Measurements from ENCODE around the gene NUDT13.

The NUDT13 gene

DNA sequence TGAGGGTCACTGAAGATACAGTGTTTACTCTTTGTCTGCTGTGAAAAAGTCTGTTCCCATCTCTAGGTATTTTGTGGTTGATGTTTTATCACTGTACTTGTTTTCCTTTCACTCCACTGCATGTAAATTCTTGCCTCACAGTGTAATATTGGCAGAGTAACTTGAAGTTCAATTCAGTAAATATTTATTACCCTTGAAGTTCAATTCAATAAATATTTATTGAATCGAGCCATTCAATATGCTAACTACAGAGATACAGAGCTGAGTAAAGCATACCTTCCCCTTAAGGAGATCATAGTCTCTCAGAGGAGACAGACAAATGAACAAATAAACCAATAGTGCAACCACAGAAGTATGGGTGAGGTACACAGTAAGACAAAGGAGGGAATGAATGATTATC lies 9.2 kb downstream of the NUDT13 start:
- no peak for DNase-seq (ENCODE audit: extremely low read depth, low read depth)
- no peak overlapping the region for H3K4me3 ChIP-seq (replicated peaks; ENCODE audit: low read depth, low read length)
- TF ChIP-seq, protein P1, sequence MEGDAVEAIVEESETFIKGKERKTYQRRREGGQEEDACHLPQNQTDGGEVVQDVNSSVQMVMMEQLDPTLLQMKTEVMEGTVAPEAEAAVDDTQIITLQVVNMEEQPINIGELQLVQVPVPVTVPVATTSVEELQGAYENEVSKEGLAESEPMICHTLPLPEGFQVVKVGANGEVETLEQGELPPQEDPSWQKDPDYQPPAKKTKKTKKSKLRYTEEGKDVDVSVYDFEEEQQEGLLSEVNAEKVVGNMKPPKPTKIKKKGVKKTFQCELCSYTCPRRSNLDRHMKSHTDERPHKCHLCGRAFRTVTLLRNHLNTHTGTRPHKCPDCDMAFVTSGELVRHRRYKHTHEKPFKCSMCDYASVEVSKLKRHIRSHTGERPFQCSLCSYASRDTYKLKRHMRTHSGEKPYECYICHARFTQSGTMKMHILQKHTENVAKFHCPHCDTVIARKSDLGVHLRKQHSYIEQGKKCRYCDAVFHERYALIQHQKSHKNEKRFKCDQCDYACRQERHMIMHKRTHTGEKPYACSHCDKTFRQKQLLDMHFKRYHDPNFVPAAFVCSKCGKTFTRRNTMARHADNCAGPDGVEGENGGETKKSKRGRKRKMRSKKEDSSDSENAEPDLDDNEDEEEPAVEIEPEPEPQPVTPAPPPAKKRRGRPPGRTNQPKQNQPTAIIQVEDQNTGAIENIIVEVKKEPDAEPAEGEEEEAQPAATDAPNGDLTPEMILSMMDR (IDR thresholded peaks at IDR 0.05; ENCODE audit: low read depth, low read length, missing control alignments) = no peak

DNA sequence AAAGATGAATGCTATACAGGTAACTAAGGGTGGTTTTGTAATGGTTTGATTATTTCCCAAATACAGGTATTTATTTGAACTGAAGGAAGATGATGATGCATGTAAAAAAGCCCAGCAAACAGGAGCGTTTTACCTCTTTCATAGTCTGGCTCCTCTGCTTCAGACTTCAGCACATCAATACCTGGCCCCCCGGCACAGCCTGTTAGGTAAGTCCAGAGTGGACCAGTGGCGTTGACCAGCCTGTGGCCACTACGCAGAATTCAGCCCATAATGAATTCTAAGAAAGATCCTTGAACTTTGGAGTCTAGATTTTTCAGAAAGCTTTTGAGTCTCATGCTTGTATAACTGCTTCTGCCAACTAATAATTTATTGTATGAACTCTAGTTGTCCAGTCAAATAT lies 9.7 kb downstream of the NUDT13 start:
- H3K4me3 ChIP-seq (replicated peaks; ENCODE audit: low read depth, low read length) = no peak overlapping the region
- DNase-seq (ENCODE audit: extremely low read depth, low read depth) = no peak
- TF ChIP-seq, protein P1 (IDR thresholded peaks at IDR 0.05; ENCODE audit: low read depth, low read length, missing control alignments) = no peak

DNA sequence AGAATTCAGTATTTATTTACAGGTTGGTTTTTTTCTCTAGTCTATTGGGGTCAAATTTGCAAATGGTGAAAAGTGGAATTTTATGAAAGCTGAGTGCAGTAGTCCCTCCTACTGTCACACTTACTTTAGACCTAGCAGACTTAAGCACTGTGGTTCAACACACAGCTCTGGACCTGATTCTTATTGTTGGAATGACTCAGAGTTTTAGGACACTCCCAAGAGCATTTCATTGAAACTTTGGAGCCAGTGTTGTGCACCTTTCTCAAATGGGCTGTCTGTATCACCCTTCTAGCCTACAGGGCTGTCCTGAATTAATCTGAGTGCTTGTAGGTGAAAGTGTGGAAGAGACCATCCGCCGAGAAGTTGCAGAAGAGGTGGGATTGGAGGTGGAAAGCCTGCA lies 16.1 kb downstream of the NUDT13 start:
- TF ChIP-seq, protein P1 (IDR thresholded peaks at IDR 0.05; ENCODE audit: low read depth, low read length, missing control alignments) = no peak
- DNase-seq (ENCODE audit: extremely low read depth, low read depth) = no peak
- no peak overlapping the region for H3K4me3 ChIP-seq (replicated peaks; ENCODE audit: low read depth, low read length)

DNA sequence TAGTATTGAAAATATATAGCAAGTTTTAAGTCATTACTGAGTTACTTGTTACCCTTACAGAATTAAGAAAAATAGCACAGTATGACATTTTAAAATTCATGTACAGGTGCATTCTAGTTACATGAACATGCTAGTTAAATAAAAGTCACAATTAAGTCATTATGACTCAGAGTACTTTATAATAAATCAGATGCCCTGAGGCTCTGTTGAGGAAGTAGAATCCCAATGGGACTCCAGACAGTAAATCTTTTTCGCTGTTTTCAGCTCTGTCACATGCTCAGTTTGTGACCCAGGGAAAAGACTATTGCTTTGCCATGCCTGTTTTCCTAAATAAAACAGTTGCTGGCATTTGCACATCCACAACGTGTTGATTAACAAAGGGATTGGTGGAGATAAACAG lies 21.0 kb downstream of the NUDT13 start:
- no peak overlapping the region for H3K4me3 ChIP-seq (replicated peaks; ENCODE audit: low read depth, low read length)
- DNase-seq (ENCODE audit: extremely low read depth, low read depth) = no peak
- TF ChIP-seq, protein P1 (IDR thresholded peaks at IDR 0.05; ENCODE audit: low read depth, low read length, missing control alignments) = no peak

DNA sequence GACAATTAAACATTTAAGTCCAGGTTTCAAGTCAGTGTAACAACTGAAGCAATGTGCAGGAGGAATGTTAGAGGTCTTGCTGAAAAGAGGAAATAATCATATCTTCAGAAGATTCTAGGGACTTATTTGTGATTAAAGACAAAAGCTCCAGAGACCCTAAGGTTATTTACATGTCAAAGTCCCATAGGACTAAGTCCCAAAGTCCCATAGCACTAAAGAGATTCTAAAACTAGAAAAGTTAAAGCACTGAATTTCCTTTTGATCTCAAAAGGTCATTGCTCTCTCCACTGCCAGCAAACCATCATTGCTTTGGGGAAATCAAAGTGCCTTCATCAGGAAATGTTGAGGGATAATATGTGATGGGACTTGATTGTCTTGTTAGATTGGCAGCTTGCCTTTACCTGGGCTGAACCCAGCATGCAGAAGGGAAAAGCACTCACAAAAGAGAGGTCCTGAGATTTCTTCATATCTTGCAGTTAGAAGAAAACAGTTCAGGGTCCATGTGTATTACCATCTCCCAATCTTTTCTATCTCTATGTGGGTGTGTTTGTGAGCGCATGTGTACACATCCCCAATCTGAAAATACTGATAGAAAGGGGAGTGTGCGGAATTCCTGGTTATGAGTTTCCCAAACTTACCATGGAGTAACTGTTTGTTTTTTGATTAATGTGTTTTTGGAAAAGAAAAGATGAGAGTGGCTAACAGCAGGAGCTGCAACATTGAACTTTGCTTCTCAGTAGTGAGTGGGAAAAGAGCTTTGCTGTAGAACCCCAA lies 21.8 kb downstream of the NUDT13 start:
- DNase-seq (ENCODE audit: extremely low read depth, low read depth) = no peak
- H3K4me3 ChIP-seq (replicated peaks; ENCODE audit: low read depth, low read length) = no peak overlapping the region
- TF ChIP-seq, protein P1 (IDR thresholded peaks at IDR 0.05; ENCODE audit: low read depth, low read length, missing control alignments) = no peak

DNA sequence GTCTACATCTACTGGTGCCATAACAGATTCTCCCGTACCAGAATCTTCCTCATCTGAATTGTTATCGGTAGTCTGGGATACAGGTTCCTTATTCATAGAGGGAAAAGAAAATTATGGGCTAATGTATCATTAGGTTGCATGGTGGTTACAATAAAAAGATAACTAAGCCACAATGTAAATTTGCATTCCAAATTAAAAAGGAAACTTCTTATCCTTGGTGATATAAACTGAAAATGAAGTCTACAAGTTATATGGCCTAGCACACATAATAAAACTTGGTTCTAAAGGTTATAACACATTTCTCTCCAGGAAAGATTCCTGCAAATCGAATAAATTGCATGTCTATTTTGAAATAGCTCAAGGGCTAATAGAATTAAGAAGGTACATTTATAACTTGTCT lies 24.5 kb downstream of the NUDT13 start:
- no peak overlapping the region for H3K4me3 ChIP-seq (replicated peaks; ENCODE audit: low read depth, low read length)
- no peak for DNase-seq (ENCODE audit: extremely low read depth, low read depth)
- TF ChIP-seq, protein P1 (IDR thresholded peaks at IDR 0.05; ENCODE audit: low read depth, low read length, missing control alignments) = no peak

DNA sequence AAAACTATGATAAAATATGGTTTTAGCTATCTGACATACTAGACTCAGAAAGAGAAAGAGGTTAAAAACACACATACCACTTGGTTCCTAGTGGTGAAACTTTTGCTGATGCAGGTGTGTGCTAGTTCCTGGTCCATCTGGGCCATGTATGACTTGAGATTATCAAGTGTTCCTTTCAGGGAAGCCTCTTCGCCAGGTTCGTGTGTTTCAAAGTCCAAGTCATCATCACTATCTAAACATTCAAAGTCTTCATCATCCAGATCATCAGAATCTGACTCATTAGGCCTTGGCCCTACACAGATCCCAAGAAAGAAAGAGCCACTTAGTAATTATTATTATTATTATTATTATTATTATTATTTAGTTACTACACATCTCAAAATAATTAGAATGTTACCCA lies 26.4 kb downstream of the NUDT13 start:
- no peak overlapping the region for H3K4me3 ChIP-seq (replicated peaks; ENCODE audit: low read depth, low read length)
- TF ChIP-seq, protein P1 (IDR thresholded peaks at IDR 0.05; ENCODE audit: low read depth, low read length, missing control alignments) = no peak
- no peak for DNase-seq (ENCODE audit: extremely low read depth, low read depth)

Data from HFF-Myc (cell line).